PFSK-1 (cell line): ENCODE data around the gene SPTB.

Source experiments
- FOXP2 ChIP-seq: optimal IDR thresholded peaks from 2 replicates; pipeline ENCODE3; 2011; ENCODE audit warnings: borderline replicate concordance, control low read depth, inconsistent platforms; ENCODE audit not compliant: insufficient read depth; ENCODE audit errors: extremely low read length, extremely low read depth
- POLR2AphosphoS5 ChIP-seq: IDR thresholded peaks from 2 replicates; pipeline ENCODE4 v1.6.1; 2012; ENCODE audit warnings: low read depth, mild to moderate bottlenecking, control low read depth, low read length, moderate library complexity
- SIN3A ChIP-seq: IDR thresholded peaks from 2 replicates; pipeline ENCODE4 v1.6.1; 2012; ENCODE audit warnings: mild to moderate bottlenecking, low read length, moderate library complexity, borderline replicate concordance; ENCODE audit not compliant: insufficient read depth
- TAF1 ChIP-seq: IDR thresholded peaks from 2 replicates; pipeline ENCODE4 v1.6.1; 2012; ENCODE audit warnings: low read length, control low read depth, borderline replicate concordance; ENCODE audit not compliant: insufficient read depth
- TF ChIP-seq, protein P1 (sequence below), 2 experiments: IDR thresholded peaks; 2 replicates each; pipeline versions ENCODE4 v1.6.1 to v1.8.0; 2011 to 2012; ENCODE audit warnings: low read depth in 2 of 2, low read length in 2 of 2, control low read depth in 1 of 2, inconsistent platforms in 1 of 2, mild to moderate bottlenecking in 1 of 2, moderate library complexity in 1 of 2; ENCODE audit not compliant: insufficient read depth in 1 of 2

The SPTB gene

DNA sequence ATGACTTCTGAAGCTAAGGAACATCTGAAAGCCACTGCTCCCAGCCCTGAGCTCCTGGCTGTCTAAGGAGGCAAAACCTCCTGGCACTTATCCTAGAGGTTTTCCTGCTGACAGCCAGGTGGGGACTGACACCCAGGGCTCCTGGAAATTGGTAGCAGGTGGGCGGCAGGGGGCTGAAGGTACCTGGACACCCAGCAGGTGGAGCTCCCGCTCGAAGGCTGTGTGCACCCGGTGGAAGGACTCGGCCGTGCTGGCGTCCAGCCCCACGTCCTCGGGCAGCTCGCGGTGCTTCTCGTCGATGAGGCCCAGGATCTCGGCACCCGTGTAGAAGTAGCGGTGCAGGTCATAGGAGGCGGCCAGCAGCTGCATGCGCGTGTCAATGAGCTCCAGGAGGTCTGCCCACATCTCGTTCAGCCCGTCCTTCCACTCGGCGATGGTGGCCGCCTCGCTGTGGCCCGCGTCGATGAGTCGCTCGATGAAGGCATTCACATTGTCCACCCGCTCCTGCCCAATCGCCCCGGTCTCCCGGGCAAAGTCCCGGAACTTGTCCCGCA lies 107.2 kb downstream of the SPTB start:
- TF ChIP-seq SIN3A (no peak), TAF1 (no peak), POLR2AphosphoS5 (no peak), FOXP2 (no peak)
- TF ChIP-seq, protein P1, sequence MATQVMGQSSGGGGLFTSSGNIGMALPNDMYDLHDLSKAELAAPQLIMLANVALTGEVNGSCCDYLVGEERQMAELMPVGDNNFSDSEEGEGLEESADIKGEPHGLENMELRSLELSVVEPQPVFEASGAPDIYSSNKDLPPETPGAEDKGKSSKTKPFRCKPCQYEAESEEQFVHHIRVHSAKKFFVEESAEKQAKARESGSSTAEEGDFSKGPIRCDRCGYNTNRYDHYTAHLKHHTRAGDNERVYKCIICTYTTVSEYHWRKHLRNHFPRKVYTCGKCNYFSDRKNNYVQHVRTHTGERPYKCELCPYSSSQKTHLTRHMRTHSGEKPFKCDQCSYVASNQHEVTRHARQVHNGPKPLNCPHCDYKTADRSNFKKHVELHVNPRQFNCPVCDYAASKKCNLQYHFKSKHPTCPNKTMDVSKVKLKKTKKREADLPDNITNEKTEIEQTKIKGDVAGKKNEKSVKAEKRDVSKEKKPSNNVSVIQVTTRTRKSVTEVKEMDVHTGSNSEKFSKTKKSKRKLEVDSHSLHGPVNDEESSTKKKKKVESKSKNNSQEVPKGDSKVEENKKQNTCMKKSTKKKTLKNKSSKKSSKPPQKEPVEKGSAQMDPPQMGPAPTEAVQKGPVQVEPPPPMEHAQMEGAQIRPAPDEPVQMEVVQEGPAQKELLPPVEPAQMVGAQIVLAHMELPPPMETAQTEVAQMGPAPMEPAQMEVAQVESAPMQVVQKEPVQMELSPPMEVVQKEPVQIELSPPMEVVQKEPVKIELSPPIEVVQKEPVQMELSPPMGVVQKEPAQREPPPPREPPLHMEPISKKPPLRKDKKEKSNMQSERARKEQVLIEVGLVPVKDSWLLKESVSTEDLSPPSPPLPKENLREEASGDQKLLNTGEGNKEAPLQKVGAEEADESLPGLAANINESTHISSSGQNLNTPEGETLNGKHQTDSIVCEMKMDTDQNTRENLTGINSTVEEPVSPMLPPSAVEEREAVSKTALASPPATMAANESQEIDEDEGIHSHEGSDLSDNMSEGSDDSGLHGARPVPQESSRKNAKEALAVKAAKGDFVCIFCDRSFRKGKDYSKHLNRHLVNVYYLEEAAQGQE (IDR thresholded peaks at IDR 0.05; ENCODE audit: insufficient read depth in 1 of 2, low read depth in 2 of 2, low read length in 2 of 2): no peak

DNA sequence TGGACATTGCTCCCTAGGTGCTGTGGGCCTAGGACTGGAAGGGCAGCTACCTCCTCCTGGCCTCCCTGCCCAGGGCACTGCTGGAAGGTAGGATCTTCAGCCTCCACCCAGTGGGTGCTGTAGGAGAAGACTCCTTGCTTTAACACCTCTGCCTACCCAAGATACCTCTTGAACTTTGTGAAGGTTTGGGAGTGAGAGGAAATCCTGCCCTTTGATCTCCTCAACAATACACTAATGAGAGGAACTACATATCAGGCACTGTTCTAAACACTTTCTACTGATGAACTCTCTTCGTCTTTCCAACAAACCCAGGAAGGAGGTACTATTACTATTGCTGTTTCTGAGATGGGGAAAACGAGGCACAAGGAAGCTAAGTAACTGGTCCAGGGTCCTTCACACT lies 108.5 kb downstream of the SPTB start:
- no peak for TF ChIP-seq TAF1
- TF ChIP-seq POLR2AphosphoS5: no peak
- TF ChIP-seq FOXP2: no peak
- TF ChIP-seq, protein P1 (IDR thresholded peaks at IDR 0.05; ENCODE audit: insufficient read depth in 1 of 2, low read depth in 2 of 2, low read length in 2 of 2): no peak
- no peak for TF ChIP-seq SIN3A

DNA sequence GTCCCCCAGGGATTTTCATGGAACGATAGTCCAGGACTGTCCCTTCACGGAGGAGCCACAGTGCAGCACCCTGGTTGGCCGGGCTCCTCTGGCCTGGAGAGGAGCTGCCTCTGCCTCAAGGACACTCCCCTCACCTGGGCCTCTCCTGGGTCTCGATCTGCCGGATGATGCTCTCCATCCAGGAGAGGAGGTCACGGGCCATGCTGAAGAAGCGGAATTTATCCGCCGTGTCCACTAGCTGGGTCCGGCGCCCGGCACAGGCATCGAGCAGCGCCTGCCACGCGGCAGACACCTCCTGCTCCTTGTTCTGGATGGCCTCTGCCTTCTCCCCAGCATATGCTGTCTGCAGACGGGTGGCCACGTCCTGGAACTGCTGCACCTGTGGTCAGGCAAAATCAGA lies 109.0 kb downstream of the SPTB start:
- TF ChIP-seq SIN3A (no peak), POLR2AphosphoS5 (no peak), TAF1 (no peak), FOXP2 (no peak)
- TF ChIP-seq, protein P1 (IDR thresholded peaks at IDR 0.05; ENCODE audit: insufficient read depth in 1 of 2, low read depth in 2 of 2, low read length in 2 of 2): no peak

DNA sequence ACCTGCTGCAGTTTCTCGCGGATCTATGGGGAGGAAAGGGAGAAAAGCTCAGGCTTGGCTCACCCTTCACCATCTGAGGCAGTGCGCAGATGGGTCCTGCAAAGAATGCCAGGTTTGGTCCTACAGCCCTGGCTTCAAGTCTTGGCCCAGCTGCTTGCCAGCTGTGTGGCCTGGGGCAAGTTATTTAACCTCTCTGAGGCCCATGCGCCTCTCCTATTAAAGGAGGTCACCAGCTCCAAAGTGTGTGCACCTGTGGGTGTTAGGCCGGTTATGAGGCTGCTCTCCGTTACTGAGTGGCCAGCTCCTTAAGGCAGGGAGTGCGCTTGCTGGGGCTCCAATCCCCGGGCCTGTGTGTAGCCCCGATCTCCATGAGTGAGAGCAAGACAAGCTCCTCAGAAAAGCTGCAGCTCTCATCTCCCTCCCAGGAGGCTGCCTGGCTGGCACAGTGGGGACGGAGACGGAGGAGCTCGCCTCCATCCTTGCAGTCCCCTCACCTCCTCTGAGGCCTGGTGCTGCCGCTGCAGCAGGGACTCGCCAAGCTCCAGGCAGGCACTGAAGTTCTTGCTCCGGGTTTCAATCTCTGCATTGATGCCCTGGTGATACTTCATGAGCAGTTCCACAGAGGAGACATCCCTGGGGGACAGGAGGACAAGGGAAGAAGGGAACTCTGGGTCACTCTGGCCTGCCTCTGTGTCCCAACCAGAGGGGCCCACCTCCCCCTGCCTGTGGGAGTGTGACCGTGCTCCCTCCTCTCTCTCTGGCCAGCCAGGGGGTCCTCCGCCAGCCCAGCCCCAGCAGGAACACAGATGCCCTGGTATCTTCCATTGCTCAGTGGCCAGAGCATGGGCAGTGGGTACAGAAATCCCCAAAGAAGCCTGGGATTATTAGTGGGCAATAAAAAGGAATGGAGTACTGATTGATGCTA lies 110.3 kb downstream of the SPTB start:
- no peak for TF ChIP-seq FOXP2
- TF ChIP-seq SIN3A: no peak
- TF ChIP-seq, protein P1 (IDR thresholded peaks at IDR 0.05; ENCODE audit: insufficient read depth in 1 of 2, low read depth in 2 of 2, low read length in 2 of 2): no peak
- no peak for TF ChIP-seq TAF1
- TF ChIP-seq POLR2AphosphoS5: no peak
